NCI-H82 treated with DMSO at 0.1 percent for 48 hours (cell line): Measurements from ENCODE around the gene GFM1.

Source experiments
- DNase-seq: peaks from one replicate; lab custom pipeline; 2025; ENCODE audit not compliant: unreplicated experiment; lab: John Stamatoyannopoulos, UW

GFM1 gene

DNA sequence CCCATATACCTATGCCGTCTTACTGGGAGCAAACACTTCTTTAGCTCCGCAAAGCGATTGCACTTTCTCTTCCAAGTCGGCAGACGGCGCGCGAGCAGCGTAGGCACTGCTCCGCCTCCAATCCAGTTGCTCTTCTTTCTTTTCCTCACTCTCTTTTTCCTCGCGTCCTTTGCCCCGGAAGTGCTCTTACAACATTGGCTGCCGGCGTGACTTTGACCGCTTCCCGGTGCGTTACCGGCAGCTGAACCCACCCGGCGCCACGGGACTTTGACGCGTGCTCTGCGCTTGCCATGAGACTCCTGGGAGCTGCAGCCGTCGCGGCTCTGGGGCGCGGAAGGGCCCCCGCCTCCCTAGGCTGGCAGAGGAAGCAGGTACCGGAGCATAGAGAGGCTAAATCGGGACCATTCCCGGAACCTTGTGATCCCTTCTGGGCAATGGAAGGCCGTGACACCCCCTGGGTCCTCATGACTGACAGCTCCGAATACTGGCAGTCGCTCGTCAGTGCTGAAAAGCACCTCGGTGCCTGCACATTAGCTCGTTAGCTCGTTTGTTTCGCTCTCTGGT is at the start of gene GFM1:
GFM1 (plus strand) TSS at position 183 of the 564 bp plus-strand sequence; CDS start at position 291, 108 bp downstream.
- DNase-seq: peak; percentile 95

GRCh38 chr3:158600787-158601186 is 43.5 kb upstream of the GFM1 start:
- no peak for DNase-seq

- no peak for DNase-seq
These were observed 42.1 kb upstream of the GFM1 start for GRCh38 chr3:158602227-158602626.

DNA sequence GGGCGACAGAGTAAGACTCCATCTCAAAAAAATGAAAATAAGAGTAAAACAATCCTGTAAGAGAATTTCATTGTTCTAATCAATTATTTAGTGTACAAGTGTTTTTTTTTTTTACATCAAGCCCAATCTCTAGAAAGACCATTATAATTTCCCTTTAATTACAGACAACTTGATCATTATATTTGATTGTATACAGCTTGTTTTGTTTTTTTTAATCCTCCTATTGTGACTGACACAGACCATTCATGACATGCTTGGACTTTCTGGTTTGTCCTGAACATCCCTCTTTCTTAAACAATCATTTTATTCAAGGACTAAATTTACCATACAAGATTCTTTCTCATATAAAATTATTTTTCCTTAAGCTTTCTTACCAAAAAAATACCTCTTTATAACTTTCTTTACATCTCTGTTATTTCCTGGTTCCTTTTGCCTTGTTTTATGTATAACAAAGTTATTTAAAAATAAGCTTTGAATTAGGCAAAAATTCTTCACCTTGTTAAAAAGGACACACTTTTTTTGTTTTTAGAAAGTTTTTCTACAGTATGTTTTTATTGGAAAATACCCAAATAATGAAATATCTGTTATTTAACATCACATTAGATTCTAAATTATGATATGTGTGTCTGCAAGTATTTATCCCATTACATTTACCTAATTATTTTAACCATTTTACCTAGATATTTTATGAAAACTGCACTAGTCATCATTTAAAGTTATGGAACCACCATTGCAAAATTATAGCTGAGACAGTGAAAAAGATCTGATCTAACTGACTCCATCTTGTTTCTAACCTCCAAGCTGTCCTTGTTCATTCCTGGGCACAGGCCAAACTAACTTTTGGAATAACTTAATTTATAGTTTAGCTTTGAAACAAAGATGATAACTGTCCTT is 26.1 kb upstream of the GFM1 start:
- DNase-seq: no peak

DNA sequence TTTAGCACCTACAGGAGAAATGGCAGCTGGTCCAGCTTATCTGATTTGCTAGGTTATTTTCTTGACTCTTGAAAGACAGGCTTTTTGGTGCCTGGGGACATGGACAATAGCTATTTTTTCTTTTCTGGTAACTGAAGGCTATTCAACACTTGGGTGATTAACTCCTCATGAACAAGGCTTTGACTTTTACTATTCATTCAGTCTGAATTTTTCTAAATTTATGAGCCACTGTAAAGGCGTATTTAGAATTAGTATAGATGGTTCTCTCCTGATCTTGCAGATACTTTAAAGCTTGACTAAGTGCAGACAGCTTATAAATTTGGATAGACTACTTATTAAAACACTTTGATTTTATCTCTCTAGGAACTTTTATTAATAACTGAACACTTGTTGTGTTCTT is 18.4 kb upstream of the GFM1 start:
- DNase-seq: no peak

- peak; percentile 32 for DNase-seq
These were observed 12.3 kb upstream of the GFM1 start for GRCh38 chr3:158631981-158632380.

- DNase-seq: no peak
These were observed 3.7 kb upstream of the GFM1 start for GRCh38 chr3:158640646-158641045.

DNA sequence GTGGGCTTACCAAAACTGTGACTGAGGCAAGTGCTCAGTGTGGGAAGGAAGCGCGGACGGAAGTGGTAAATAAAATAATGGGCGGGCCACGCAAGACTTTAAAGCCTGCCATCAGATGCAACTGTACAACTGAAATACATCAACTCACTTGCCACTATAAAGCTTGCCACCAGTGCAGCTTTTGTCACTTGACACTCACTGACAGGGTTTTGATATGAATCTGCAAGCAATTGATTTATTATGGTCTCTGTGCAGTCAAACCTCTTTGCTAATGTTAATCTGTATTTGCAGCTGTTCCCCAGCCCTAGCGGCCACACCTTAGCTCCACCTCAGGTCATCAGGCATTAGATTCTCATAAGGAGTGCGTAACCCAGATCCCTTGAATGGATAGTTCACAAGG is 2.3 kb upstream of the GFM1 start:
- DNase-seq: no peak

DNA sequence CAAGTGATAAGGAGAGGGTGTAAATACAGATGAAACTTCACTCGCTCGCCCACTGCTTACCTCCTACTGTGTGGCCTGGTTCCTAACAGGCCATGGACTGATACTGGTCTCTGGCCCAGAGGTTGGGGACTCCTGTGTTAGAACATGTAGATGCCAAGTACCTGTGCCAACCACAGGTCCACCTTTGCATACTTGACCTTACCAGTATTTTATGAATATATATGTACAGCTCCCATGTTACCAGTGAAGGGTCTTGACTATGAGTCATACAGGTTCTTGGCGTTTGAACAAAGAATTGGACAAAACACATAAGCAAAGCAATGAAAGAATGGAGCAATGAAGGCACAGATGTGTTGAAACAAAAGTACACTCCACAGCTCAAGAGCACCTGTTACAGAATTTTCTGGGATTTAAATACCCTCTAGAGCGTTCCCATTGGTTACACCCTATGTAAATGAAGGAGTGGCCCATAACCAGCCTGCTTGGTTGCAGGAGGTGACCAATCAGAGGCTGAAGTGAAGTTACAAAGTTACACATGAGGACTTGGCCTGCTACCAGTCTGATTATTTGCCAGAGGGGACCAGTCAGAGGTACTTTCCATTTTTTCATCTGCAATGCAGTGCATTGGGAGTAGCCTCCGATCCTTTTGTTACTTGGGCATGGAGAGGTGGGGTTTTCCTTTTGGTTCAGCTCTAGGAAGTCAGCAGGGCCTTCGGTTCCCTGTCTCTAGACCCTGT is 1.7 kb upstream of the GFM1 start:
- DNase-seq: no peak

DNA sequence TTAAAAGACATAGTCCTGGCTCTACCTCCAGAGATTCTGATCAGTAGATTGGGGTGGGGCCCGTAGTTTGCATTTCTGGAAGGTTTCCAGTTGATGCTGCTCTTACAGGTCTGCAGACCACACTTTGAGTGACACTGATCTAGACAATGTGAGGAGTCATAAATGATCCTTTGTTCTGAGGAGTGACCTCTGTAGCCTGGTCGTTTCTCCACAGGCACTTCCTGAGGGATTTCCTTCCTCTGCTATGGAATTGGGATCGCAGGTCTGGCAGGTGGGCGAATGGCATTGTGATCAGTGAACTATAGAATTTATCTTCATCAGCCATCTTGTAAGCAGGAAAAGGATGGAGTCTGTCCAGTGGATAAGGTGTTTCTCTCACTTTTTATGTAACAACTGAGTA is 5.5 kb downstream of the GFM1 start:
- no peak for DNase-seq

- DNase-seq: no peak
These were observed 6.9 kb downstream of the GFM1 start for GRCh38 chr3:158651192-158651591.

DNA sequence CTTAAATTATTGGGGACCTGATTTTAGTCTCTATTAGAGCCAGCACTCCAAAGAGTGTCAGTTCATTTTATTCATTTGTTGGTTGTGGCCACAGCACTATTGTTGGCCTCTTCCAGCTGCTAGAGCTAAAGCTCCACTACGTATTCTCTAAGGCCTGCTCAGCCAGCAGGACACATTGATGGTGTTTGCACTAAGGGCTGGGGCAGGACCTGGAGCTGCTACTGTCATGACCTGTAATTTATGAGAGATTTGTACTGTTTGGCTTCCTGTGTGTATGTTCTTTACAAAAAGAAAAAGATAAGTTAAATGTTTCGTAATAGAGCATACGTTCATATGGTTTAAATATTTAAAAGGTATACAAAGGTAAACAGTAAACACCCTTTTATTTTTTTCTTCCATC is 8.1 kb downstream of the GFM1 start:
- DNase-seq: no peak

- DNase-seq: no peak
These were observed 14.6 kb downstream of the GFM1 start for GRCh38 chr3:158658889-158659288.

DNA sequence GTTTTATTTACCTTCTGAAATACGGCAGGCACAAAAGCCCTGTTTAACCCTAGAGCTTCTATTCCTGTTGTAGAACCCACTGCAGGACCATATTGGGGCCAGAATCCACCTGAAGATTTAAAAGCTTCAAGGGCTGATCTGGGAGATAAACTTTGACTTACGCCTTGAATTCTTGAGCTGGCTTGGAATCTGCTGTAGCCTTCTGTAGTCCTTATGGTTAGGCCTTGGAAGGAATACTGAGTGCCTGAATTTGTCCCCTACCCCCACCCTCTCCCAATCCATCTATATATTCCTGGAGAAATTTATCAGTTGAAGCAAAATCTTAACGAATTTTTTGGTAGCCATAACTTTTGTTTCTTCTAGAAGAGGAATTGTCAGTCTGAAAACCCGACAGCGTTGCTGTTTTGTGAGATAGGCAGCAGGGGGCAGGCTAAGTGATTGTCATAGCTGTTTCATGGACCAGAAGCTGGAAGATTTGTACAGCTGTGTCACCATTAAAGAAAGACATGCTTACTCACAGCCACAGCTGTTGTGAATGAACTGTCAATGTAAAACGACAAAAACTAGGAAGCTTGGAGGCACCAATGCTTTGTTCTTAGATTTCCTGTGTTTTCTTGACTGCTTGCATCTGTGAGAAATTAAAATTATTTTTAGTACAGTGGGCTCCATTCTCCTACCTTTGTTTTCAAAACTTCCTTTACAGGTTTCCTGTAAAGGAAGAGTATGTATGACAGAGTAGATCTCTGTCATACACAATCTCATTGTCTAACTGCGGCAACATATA is 15.3 kb downstream of the GFM1 start:
- peak; percentile 5 for DNase-seq

GRCh38 chr3:158660711-158661110 is 16.4 kb downstream of the GFM1 start:
- DNase-seq: no peak

- no peak for DNase-seq
These were observed 18.9 kb downstream of the GFM1 start for GRCh38 chr3:158663246-158663645.

- no peak for DNase-seq
These were observed 19.5 kb downstream of the GFM1 start for GRCh38 chr3:158663832-158664231.

- no peak for DNase-seq
These were observed 22.1 kb downstream of the GFM1 start for GRCh38 chr3:158666416-158666815.

DNA sequence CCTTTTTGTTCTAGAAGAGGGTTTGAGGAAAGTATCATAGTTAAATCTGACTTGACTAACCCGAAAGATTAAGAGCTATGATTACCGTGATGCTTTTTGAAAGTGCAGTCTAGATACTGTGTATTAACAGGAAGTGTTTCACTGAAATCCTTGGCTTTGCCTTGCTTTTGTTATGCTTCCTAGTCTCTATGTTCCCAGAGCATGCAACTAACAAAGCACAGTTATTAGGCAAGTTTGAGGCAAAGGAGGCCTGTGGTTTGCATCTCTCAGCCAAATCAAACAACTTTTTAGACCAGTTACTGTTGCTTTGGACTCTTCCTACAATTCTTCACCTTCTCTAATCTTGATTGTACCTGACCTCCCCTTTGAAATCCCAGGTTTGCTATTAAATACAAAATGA is 24.2 kb downstream of the GFM1 start:
- no peak for DNase-seq

GRCh38 chr3:158671821-158672214 is 27.5 kb downstream of the GFM1 start:
- no peak for DNase-seq
